Measurements from ENCODE around the gene FPGS. TPM values are rescaled to one million over a fixed set of nuclear protein-coding genes. Genes with fewer than 3 reads are reported as not detected.
"Not testable (repeated sequence)": the region's sequence is repeated elsewhere in the genome, so short reads cannot be mapped to it uniquely, and the experiment has no call there.

FPGS gene
- total and polyA plus RNA-seq, 8 donors: 38.8 to 97.4 (median 51.8) TPM

DNA sequence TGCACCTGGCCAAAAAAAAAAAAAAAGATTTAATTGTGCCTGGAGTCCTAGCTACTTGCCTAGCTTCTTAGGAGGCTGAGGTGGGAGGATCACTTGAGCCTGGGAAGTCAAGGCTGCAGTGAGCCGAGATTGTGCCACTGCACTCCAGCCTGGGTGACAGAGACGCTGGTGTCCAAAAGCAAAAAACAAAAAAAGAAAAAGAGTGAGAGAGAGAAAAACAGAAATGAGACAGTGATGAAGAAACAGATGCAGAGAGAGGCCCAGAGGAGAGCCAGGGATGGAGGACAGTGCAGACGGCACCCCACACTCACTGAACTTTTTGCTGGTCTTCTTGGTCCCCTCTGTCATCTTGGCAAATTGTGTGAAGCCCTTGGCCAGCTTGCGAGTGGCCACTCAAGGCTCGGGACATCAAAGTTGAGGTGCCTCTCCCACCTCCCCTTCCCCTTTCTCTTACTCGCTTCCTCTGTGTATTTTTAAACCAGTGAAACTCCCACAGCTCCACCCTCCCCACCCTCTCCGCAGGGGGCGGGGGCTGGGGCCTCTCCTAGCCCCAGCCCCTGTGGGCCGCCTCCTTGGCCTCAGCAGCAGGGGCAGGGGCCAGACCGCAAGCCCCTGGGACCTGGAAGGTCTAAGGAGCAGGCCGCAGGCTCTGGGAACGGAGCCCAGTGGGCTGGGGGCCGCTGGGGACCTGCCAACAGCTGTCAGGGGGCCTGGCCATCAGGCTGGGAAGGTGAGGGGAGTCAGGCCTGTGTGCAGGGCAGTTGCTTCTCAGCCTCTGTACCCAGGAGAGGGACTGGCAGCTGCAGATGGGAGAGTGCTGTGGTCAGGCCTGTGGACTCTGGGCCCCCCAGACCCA is 24.2 kb upstream of the FPGS start, which contains the start of gene SH2D3C:
Gene SH2D3C (minus strand): TSS at position 387 of the 856 bp plus-strand sequence. CDS start 39 bp downstream, at position 348.
- H3K27me3 ChIP-seq: no peaks in the 10 kb centered on the region
- peak; percentile 36 for ATAC-seq
- peaks cover 0 to 88% of the 10 kb centered on the region in 2 donors for H3K4me1 ChIP-seq
- H3K36me3 ChIP-seq: peaks cover 0 to 10% of the 10 kb centered on the region in 2 donors
- peak within 1 kb of the TSS in 1 of 2 donors; percentile 49 for H3K4me3 ChIP-seq
- DNase-seq: peak in 1 of 4 donors; percentile 90
- TF ChIP-seq, protein P1, sequence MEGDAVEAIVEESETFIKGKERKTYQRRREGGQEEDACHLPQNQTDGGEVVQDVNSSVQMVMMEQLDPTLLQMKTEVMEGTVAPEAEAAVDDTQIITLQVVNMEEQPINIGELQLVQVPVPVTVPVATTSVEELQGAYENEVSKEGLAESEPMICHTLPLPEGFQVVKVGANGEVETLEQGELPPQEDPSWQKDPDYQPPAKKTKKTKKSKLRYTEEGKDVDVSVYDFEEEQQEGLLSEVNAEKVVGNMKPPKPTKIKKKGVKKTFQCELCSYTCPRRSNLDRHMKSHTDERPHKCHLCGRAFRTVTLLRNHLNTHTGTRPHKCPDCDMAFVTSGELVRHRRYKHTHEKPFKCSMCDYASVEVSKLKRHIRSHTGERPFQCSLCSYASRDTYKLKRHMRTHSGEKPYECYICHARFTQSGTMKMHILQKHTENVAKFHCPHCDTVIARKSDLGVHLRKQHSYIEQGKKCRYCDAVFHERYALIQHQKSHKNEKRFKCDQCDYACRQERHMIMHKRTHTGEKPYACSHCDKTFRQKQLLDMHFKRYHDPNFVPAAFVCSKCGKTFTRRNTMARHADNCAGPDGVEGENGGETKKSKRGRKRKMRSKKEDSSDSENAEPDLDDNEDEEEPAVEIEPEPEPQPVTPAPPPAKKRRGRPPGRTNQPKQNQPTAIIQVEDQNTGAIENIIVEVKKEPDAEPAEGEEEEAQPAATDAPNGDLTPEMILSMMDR (IDR thresholded peaks at IDR 0.05): no peak
- no peaks in the 10 kb centered on the region for H3K9me3 ChIP-seq
- peak within 1 kb of the TSS; percentile 75 to 98 for H3K27ac ChIP-seq
- intact Hi-C loops (cut with DNase I): no loop called here

DNA sequence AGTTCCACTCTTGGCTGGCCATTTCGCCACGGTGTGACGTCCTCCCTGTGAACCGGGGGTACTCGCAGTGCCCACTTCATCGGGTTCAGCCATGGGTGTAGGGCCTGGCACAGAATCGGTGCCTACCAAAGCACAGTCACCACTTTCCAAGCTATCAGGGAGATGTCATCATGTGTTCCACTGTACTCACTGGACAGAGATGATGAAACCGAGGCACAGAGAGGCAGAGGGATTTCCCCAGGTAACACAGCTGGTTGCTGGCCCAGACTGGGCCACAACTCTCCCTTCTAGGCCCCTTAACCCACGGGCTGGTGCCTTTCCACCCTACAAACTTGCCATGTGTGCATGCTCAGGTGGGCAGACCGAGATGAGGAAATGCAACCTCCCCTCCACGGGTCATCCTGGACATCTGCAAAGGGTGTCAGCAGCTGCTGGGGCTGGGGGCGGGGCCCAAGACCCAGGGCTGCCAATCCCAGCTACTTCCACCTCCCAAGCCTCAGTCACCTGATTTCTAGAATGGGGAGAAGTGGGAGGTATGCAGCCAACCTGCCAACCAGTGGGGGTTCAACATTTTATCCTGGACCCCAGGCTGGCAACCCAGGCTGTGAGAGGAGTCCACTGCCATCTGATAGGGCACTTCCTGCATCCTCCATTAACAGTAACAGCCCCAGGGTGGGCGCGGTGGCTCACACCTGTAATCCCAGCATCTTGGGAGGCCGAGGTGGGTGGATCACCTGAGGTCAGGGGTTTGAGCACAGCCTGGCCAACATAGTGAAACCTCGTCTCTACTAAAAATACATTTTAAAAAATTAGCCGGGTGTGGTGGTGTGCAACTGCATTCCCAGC is 23.3 kb upstream of the FPGS start:
- H3K4me1 ChIP-seq: peaks cover 5 to 88% of the 10 kb centered on the region in 2 donors
- intact Hi-C loops (cut with DNase I): no loop called here
- H3K4me3 ChIP-seq: peak overlapping the region in 1 of 2 donors; percentile 49
- ATAC-seq: peak; percentile 24
- H3K27ac ChIP-seq: peak overlapping the region; percentile 75 to 98
- H3K27me3 ChIP-seq: no peaks in the 10 kb centered on the region
- H3K36me3 ChIP-seq: peaks cover 0 to 1% of the 10 kb centered on the region in 2 donors
- H3K9me3 ChIP-seq: no peaks in the 10 kb centered on the region
- TF ChIP-seq, protein P1 (IDR thresholded peaks at IDR 0.05): no peak
- DNase-seq: no peak

DNA sequence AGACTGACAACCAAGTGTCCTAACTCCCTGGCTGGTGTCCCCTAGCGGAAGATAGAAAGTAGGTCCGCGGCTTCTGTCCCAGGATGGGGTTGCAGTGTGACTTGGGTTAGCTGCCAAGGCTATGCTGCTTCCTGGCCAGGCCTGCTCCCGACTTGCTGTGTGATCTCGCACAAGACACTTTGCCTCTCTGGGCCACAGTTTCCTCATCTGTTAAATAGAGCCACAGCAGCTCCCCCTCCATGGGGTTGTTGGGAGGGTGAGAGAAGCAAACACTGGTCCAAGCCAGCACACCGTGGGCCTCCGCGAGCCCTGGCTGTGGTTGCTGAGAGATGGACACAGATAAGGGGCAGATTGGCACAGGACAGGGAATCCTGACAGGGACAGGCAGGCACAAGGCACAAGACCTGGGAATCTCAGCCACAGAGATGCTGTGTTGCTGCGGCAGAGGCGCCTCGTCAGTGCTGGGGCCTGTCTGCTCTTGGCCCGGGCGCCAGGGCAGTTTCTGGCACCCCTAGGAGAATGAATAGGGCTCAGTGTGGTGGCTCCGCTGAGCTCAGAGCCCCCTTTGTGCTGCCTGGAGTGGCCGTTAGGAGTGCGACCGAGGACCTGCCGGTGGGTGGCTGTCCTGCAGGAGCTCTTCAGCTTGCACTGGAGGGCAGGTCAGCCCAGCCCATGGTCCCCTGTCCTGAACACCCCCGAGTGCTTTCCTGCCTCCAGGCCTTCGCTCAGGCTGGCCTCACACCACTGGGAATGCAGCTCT is 22.4 kb upstream of the FPGS start:
- Histone ChIP-seq H3K4me1 (peaks cover 5 to 88% of the 10 kb centered on the region in 2 donors), H3K36me3 (no peaks in the 10 kb centered on the region), H3K27ac (peak overlapping the region in 1 of 2 donors; percentile 98), H3K27me3 (no peaks in the 10 kb centered on the region), H3K9me3 (no peaks in the 10 kb centered on the region), H3K4me3 (no peak overlapping the region)
- no peak for ATAC-seq
- TF ChIP-seq, protein P1 (IDR thresholded peaks at IDR 0.05): no peak
- peak in 1 of 4 donors; percentile 77 for DNase-seq
- intact Hi-C loops (cut with DNase I): no loop called here

DNA sequence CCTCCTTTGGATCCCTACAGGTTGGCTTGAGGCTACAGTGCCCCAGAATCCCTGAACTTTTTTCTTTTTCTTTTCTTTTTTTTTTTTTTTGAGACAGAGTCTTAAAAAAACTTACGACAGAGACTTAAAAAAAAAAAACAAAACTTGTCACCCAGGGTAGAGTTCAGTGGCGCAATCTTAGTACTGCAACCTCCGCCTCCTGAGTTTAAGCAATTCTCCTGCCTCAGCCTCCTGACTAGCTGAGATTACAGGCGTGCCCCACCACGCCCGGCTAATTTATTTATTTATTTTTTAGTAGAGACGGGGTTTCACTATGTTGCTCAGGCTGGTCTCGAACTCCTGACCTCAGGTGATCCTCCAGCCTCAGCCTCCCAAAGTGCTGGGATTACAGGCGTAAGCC is 21.8 kb upstream of the FPGS start:
- intact Hi-C loops (cut with DNase I); H3K27me3 ChIP-seq; DNase-seq; H3K9me3 ChIP-seq; ATAC-seq; H3K36me3 ChIP-seq; H3K4me3 ChIP-seq: not testable (repeated sequence)
- Histone ChIP-seq H3K4me1 (peaks cover 5 to 82% of the 10 kb centered on the region in 2 donors), H3K27ac (peak overlapping the region in 1 of 2 donors; percentile 98)

DNA sequence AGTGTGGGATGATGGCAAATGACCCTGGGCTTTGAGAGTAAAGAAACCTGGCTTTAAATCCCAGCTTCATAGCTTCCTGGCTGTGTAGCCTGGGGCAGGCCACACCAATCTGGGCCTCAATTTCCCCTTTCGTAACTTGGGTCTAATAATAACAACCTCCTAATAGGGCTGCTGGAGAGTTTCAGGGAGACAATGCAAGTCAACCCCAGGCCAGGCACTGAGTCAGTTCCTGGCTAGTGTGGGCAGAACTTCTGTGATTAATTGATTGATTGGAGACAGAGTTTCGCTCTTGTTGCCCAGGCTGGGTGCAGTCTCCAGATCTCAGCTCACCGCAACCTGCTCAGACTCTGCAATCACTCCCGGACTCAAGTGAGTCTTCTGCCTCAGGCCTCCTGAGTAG is 20.9 kb upstream of the FPGS start:
- intact Hi-C loops (cut with DNase I): no loop called here
- Histone ChIP-seq H3K27me3 (no peaks in the 10 kb centered on the region), H3K36me3 (peaks cover 0 to under 1% of the 10 kb centered on the region in 2 donors), H3K27ac (peak overlapping the region in 1 of 2 donors; percentile 98), H3K4me3 (no peak overlapping the region), H3K9me3 (no peaks in the 10 kb centered on the region), H3K4me1 (peaks cover 5 to 80% of the 10 kb centered on the region in 2 donors)
- ATAC-seq (no peak), DNase-seq (no peak)
- TF ChIP-seq, protein P1 (IDR thresholded peaks at IDR 0.05): no peak

All from left lung (tissue), 10 donors.